ENCODE results near the gene ERCC4.

DNA sequence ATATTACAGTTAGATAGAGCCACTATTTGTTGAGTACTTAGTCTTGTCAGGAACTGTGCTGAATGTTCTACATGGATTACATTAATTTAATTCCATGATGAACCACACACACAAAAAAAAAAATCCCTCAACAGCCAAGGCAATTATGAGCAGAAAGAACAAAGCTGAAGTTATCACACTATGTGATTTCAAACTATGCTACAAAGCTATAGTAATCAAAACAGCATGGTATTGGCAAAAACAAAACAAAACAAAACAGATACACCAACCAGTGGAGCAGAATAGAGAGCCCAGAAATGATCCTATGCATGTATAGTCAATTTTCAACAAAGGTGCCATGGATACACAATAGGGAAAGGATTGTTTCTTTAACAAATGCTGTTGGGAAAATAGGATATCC is 8.1 kb upstream of the ERCC4 start:
- TF ChIP-seq, protein P1, sequence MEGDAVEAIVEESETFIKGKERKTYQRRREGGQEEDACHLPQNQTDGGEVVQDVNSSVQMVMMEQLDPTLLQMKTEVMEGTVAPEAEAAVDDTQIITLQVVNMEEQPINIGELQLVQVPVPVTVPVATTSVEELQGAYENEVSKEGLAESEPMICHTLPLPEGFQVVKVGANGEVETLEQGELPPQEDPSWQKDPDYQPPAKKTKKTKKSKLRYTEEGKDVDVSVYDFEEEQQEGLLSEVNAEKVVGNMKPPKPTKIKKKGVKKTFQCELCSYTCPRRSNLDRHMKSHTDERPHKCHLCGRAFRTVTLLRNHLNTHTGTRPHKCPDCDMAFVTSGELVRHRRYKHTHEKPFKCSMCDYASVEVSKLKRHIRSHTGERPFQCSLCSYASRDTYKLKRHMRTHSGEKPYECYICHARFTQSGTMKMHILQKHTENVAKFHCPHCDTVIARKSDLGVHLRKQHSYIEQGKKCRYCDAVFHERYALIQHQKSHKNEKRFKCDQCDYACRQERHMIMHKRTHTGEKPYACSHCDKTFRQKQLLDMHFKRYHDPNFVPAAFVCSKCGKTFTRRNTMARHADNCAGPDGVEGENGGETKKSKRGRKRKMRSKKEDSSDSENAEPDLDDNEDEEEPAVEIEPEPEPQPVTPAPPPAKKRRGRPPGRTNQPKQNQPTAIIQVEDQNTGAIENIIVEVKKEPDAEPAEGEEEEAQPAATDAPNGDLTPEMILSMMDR (IDR thresholded peaks at IDR 0.05), result no peak
- TF ChIP-seq POLR2AphosphoS5 (IDR thresholded peaks at IDR 0.05), result no peak
